ENCODE results near the gene POC1B. TPM values are rescaled to one million over a fixed set of nuclear protein-coding genes. Genes with fewer than 3 reads are reported as not detected.

POC1B gene
- total RNA-seq, 2 donors from 2014 or later = 11.9 to 30.7 TPM

- H3K27ac ChIP-seq = no peak overlapping the region
- no peak for TF ChIP-seq CTCF (IDR thresholded peaks at IDR 0.05)
- H3K27me3 ChIP-seq (replicated peaks; ENCODE audit: insufficient read depth) = no peaks in the 10 kb centered on the region
- no peak for ATAC-seq (ENCODE audit: insufficient number of reproducible peaks, low FRiP score, low read depth)
- no peak overlapping the region for H3K4me3 ChIP-seq
- no peaks in the 10 kb centered on the region for H3K36me3 ChIP-seq
- peaks cover 8 to 11% of the 10 kb centered on the region in 2 donors for H3K4me1 ChIP-seq (ENCODE audit: control insufficient read depth in 1 of 2, low read depth in 2 of 2)
- no peak for DNase-seq (ENCODE audit: low spot score)
- H3K9me3 ChIP-seq = no peaks in the 10 kb centered on the region
Measured at GRCh38 chr12:89414851-89415250, 111.0 kb downstream of the POC1B start.

GRCh38 chr12:89414322-89414721 is 111.5 kb downstream of the POC1B start:
- DNase-seq (ENCODE audit: low spot score) (no peak), ATAC-seq (ENCODE audit: insufficient number of reproducible peaks, low FRiP score, low read depth) (no peak)
- Histone ChIP-seq H3K4me1 (ENCODE audit: control insufficient read depth in 1 of 2, low read depth in 2 of 2) (peaks cover 8 to 11% of the 10 kb centered on the region in 2 donors), H3K4me3 (no peak overlapping the region), H3K27me3 (replicated peaks; ENCODE audit: insufficient read depth) (no peaks in the 10 kb centered on the region), H3K36me3 (no peaks in the 10 kb centered on the region), H3K9me3 (no peaks in the 10 kb centered on the region), H3K27ac (no peak overlapping the region)
- TF ChIP-seq CTCF (IDR thresholded peaks at IDR 0.05) = no peak

- Histone ChIP-seq H3K36me3 (no peaks in the 10 kb centered on the region), H3K4me1 (ENCODE audit: control insufficient read depth in 1 of 2, low read depth in 2 of 2) (peaks cover 8 to 11% of the 10 kb centered on the region in 2 donors), H3K9me3 (no peaks in the 10 kb centered on the region), H3K27ac (no peak overlapping the region), H3K27me3 (replicated peaks; ENCODE audit: insufficient read depth) (no peaks in the 10 kb centered on the region), H3K4me3 (no peak overlapping the region)
- DNase-seq (ENCODE audit: low spot score) (no peak), ATAC-seq (ENCODE audit: insufficient number of reproducible peaks, low FRiP score, low read depth) (no peak)
- TF ChIP-seq CTCF (IDR thresholded peaks at IDR 0.05) = no peak
Measured at GRCh38 chr12:89413234-89413633, 112.6 kb downstream of the POC1B start.

GRCh38 chr12:89412665-89413064 is 113.2 kb downstream of the POC1B start:
- no peak overlapping the region for H3K27ac ChIP-seq
- TF ChIP-seq CTCF (IDR thresholded peaks at IDR 0.05) = no peak

GRCh38 chr12:89411846-89412245 is 114.0 kb downstream of the POC1B start:
- no peak for TF ChIP-seq CTCF (IDR thresholded peaks at IDR 0.05)
- Histone ChIP-seq H3K27me3 (replicated peaks; ENCODE audit: insufficient read depth) (no peaks in the 10 kb centered on the region), H3K4me3 (no peak overlapping the region), H3K4me1 (ENCODE audit: control insufficient read depth in 1 of 2, low read depth in 2 of 2) (peaks cover 0 to under 1% of the 10 kb centered on the region in 2 donors), H3K9me3 (no peaks in the 10 kb centered on the region), H3K36me3 (no peaks in the 10 kb centered on the region), H3K27ac (no peak overlapping the region)
- DNase-seq (ENCODE audit: low spot score) (no peak), ATAC-seq (ENCODE audit: insufficient number of reproducible peaks, low FRiP score, low read depth) (no peak)

More at GRCh38 chr12:89412665-89413064, 113.2 kb downstream of the POC1B start:
- no peak for DNase-seq (ENCODE audit: low spot score)
- Histone ChIP-seq H3K4me1 (ENCODE audit: control insufficient read depth in 1 of 2, low read depth in 2 of 2) (peaks cover 6 to 8% of the 10 kb centered on the region in 2 donors), H3K36me3 (no peaks in the 10 kb centered on the region), H3K4me3 (no peak overlapping the region), H3K27me3 (replicated peaks; ENCODE audit: insufficient read depth) (no peaks in the 10 kb centered on the region), H3K9me3 (no peaks in the 10 kb centered on the region)
- ATAC-seq (ENCODE audit: insufficient number of reproducible peaks, low FRiP score, low read depth) = no peak

Data from thoracic aorta (tissue), 2 donors.